ENCODE measurements around the gene POLD4. TPM values are rescaled to one million over a fixed set of nuclear protein-coding genes. Genes with fewer than 3 reads are reported as not detected.
"Not testable (repeated sequence)": the region's sequence is repeated elsewhere in the genome, so short reads cannot be mapped to it uniquely, and the experiment has no call there.

Gene POLD4
- total RNA-seq = 3.7 and 7.1 TPM in 2 replicates
- long read RNA-seq = 0 reads

DNA sequence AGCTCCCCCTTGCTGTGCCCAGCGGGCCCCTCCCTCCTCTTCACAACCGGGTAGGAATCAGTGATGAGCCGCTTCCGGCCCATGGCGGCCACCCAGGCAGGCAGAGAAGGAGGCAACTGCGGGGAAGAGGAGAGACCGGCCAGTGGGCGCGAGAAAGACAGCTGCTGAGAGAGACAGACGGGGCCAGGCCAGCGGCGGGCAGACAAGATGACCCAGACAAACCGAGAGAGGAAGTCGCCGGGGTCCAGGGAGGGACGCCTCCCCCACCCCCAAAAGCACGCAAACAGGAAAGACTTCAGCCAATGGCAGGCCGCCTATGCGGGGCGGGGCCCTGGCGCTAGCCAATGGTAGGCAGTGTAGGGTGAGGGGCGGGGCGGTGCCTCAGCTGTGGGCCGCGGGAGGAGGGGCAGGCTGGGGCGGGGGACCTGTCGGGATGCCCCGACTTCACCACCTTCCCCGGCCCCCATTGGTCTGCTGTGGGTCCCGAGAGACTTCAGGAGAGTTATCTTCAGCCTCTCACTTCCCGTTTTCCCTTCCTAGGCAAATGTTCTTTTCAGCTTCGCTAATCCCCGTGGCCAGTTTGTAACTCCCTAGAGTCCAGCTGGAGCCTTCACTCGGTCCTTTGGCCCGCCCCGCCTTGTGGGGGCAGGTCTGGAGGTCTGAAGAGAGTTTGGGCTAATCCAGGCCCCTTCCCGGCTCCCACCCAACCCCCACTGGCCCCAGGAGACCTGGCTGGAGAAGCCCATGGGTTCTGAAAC lies at the start of gene POLD4:
Gene POLD4 (minus strand): TSS at position 230 of the 758 bp plus-strand sequence. CDS start 147 bp downstream, at position 83.
- Mint-ChIP-seq H3K27me3 (ENCODE audit: low read depth) (no peaks in the 10 kb centered on the region), H3K27ac (ENCODE audit: unreplicated experiment) (peak within 1 kb of the TSS; percentile 73)

DNA sequence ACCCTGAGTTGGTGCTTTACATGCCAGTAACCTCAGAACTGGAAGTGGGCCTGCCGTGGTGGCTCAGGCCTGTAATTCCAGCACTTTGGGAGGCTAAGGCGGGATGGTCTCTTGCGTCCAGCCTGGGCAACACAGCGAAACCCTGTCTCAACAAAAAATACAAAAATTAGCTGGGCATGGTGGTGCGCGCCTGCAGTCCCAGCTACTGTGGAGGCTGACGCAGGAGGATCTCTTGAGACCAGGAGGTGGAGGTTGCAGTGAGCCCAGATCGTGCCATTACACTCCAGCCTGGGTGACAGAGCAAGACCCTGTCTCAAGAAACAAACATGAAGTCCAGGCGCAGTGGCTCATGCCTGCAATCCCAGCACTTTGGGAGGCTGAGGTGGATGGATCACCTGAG lies 49.7 kb upstream of the POLD4 start:
- H3K4me3 Mint-ChIP-seq; H3K9me3 Mint-ChIP-seq; H3K36me3 Mint-ChIP-seq (ENCODE audit: low read depth); H3K27me3 Mint-ChIP-seq (ENCODE audit: low read depth); DNase-seq (ENCODE audit: low read depth, low spot score): not testable (repeated sequence)
- Mint-ChIP-seq H3K27ac (ENCODE audit: unreplicated experiment) (peak overlapping the region; percentile 27), H3K4me1 (peaks cover 19% of the 10 kb centered on the region)

More for the DNA sequence above, at the start of gene POLD4:
- peaks cover 35% of the 10 kb centered on the region for H3K4me1 Mint-ChIP-seq
- TF ChIP-seq, protein P1, sequence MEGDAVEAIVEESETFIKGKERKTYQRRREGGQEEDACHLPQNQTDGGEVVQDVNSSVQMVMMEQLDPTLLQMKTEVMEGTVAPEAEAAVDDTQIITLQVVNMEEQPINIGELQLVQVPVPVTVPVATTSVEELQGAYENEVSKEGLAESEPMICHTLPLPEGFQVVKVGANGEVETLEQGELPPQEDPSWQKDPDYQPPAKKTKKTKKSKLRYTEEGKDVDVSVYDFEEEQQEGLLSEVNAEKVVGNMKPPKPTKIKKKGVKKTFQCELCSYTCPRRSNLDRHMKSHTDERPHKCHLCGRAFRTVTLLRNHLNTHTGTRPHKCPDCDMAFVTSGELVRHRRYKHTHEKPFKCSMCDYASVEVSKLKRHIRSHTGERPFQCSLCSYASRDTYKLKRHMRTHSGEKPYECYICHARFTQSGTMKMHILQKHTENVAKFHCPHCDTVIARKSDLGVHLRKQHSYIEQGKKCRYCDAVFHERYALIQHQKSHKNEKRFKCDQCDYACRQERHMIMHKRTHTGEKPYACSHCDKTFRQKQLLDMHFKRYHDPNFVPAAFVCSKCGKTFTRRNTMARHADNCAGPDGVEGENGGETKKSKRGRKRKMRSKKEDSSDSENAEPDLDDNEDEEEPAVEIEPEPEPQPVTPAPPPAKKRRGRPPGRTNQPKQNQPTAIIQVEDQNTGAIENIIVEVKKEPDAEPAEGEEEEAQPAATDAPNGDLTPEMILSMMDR (conservative IDR thresholded peaks at IDR 0.05) = no peak
- no peaks in the 10 kb centered on the region for H3K9me3 Mint-ChIP-seq
- H3K4me3 Mint-ChIP-seq = peak within 1 kb of the TSS; percentile 92
- no peaks in the 10 kb centered on the region for H3K36me3 Mint-ChIP-seq (ENCODE audit: low read depth)
- DNase-seq (ENCODE audit: low read depth, low spot score) = peak; percentile 89

DNA sequence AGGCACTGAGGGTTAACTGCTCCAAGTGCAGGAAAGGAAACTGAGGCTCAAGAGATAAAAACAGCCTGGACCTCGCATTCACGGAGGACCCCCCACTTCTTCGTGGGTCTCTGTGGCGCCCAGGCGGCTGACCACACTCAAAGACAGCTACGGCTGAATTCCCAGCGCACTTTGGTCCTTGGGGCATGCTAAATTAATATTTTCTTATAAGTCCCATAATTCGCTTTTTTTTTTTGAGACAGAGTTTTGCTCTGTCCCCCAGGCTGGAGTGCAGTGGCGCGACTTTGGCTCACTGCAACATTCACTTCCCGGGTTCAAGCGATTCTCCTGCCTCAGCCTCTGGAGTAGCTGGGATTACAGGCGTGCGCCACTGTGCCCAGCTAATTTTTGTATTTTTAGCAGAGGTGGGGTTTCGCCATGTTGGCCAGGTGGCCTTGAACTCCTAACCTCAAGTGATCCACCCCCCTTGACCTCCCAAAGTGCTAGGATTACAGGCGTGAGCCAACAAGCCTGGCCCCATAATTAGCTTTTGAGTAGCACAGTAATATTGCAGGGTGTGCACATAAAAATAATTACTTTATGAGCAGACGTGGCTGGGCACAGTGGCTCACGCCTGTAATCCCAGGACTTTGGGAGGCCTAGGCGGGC lies 49.0 kb upstream of the POLD4 start:
- not testable (repeated sequence) for DNase-seq (ENCODE audit: low read depth, low spot score); H3K36me3 Mint-ChIP-seq (ENCODE audit: low read depth); H3K9me3 Mint-ChIP-seq; H3K27ac Mint-ChIP-seq (ENCODE audit: unreplicated experiment); H3K27me3 Mint-ChIP-seq (ENCODE audit: low read depth)
- Mint-ChIP-seq H3K4me3 (peak overlapping the region; percentile 49), H3K4me1 (peaks cover 23% of the 10 kb centered on the region)

DNA sequence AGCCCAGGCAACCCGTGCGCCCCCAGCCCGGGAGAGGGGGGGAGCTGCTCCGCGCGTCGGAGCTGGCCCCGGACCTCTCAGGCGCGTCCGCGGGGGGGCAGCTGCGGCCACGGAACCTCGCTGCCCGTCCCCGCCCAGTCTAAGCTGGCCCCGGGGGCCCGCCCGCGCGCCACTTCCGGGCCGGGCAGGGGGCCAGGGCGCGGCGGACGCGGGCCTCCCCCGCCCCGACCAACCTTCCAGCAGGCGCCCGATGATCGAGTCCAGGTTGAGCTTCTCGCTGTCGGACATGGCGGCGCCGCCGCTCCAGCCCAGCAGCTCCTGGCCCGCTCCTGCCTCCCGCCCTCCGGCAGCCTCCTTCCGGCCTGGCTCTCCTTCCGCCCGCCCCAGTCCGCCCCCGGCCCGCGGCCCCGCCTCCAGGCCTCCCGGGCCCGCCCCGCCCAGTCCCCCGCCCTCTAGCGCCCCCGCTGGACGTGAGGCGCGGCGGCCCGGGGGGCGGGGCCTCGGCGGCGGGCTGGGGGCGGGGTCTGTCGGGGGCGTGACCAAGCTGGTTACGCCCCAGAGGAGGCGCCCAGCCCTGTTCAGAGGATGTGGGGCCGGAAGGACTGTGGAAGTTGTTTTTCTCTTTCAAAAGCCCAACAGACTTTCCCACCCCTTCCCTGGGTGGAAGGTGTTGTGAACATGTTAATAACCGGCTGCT lies 48.3 kb upstream of the POLD4 start, which contains the start of gene PPP1CA:
Gene PPP1CA (minus strand): TSS at position 364 of the 697 bp plus-strand sequence. CDS start 76 bp downstream, at position 288.
- no peaks in the 10 kb centered on the region for H3K36me3 Mint-ChIP-seq (ENCODE audit: low read depth)
- H3K27me3 Mint-ChIP-seq (ENCODE audit: low read depth) = no peaks in the 10 kb centered on the region
- H3K9me3 Mint-ChIP-seq = no peaks in the 10 kb centered on the region
- H3K27ac Mint-ChIP-seq (ENCODE audit: unreplicated experiment) = peak within 1 kb of the TSS; percentile 27
- peak; percentile 83 for DNase-seq (ENCODE audit: low read depth, low spot score)
- TF ChIP-seq, protein P1 (conservative IDR thresholded peaks at IDR 0.05) = peak; percentile 75
- peak within 1 kb of the TSS; percentile 91 for H3K4me3 Mint-ChIP-seq
- H3K4me1 Mint-ChIP-seq = peaks cover 20% of the 10 kb centered on the region

DNA sequence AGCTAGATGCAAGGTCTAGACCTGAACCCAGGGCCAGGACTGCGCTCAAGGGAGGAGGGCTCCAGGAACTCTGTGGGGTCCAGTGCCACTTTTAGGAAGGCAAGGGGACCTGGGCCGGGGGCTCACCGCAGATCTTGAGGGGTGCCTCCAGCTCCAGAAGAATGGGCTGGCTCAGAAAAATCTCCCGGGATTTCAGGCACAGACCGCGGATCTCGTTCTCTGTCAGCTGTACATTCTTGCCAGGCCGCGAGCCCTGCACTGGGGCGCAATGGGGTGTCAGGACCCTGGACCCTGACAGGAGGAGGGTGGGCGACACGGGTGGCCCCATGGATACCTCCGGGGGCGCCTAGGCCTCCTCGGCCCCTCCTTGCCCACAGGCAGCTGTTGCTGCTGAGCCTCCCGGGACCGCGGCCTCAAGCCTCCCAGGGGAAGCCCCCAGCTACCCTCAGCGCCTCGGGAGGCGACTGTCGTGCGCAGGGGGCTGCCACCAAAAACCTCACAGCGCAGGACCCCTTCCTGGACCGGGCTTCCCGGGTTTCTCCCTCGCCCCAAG lies 47.7 kb upstream of the POLD4 start:
- DNase-seq (ENCODE audit: low read depth, low spot score) = no peak
- H3K9me3 Mint-ChIP-seq = no peaks in the 10 kb centered on the region
- H3K27me3 Mint-ChIP-seq (ENCODE audit: low read depth) = no peaks in the 10 kb centered on the region
- TF ChIP-seq, protein P1 (conservative IDR thresholded peaks at IDR 0.05) = no peak
- H3K36me3 Mint-ChIP-seq (ENCODE audit: low read depth) = no peaks in the 10 kb centered on the region
- peak overlapping the region; percentile 91 for H3K4me3 Mint-ChIP-seq
- no peak overlapping the region for H3K27ac Mint-ChIP-seq (ENCODE audit: unreplicated experiment)
- H3K4me1 Mint-ChIP-seq = peaks cover 20% of the 10 kb centered on the region

DNA sequence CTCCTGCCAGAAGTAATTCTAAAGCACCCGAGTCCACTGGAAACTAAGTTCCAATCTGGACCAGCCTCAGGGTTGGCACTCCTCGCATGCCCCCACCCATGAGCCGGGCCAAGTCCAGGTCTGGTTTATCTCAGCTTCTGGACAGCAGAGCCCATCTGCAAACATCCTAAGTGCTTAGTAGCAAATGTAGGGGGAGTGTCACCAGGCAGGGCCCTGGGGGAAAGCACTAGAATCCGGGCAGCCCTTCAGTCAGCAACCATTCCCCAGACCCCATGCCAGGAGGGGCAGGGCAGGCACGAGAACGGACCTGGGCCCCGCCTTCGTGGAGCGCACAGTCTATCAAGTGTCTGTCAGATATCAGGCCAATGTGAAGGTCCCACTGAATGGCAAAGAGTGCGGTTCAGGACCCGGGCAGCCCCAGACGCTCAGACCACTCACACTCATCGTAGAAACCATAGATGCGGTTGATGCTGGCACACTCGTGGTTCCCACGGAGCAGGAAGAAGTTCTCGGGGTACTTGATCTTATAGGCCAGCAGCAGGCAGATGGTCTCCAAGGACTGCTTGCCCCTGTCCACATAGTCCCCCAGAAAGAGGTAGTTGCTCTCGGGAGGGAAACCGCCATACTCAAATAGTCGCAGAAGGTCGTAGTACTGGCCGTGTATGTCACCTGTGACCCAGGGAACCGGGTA lies 47.0 kb upstream of the POLD4 start:
- Mint-ChIP-seq H3K4me1 (peaks cover 20% of the 10 kb centered on the region), H3K27ac (ENCODE audit: unreplicated experiment) (peak overlapping the region; percentile 43), H3K4me3 (peak overlapping the region; percentile 91), H3K9me3 (no peaks in the 10 kb centered on the region), H3K36me3 (ENCODE audit: low read depth) (no peaks in the 10 kb centered on the region), H3K27me3 (ENCODE audit: low read depth) (no peaks in the 10 kb centered on the region)
- TF ChIP-seq, protein P1 (conservative IDR thresholded peaks at IDR 0.05) = no peak
- DNase-seq (ENCODE audit: low read depth, low spot score) = no peak
